ENCODE measurements around the gene PTPRD. TPM values are rescaled to one million over a fixed set of nuclear protein-coding genes. Genes with fewer than 3 reads are reported as not detected.

PTPRD gene
- total RNA-seq, 1 experiment from 2014 or later = not detected

GRCh38 chr9:10212702-10213101 is 400.1 kb downstream of the PTPRD start:
- Mint-ChIP-seq H3K27ac (ENCODE audit: low read depth, unreplicated experiment) (no peak overlapping the region), H3K27me3 (ENCODE audit: insufficient read depth, unreplicated experiment) (peaks cover 79% of the 10 kb centered on the region), H3K4me1 (ENCODE audit: insufficient read depth, unreplicated experiment) (no peaks in the 10 kb centered on the region), H3K36me3 (ENCODE audit: insufficient read depth, unreplicated experiment) (no peaks in the 10 kb centered on the region), H3K4me3 (ENCODE audit: unreplicated experiment) (no peak overlapping the region), H3K9me3 (ENCODE audit: unreplicated experiment) (no peaks in the 10 kb centered on the region)
- CTCF ChIA-PET = no interaction called here
- DNase-seq (ENCODE audit: unreplicated experiment) = no peak
- BruUV-seq (replicated peaks) = no TSS peak
- intact Hi-C loops (cut with micrococcal nuclease) = no loop called here
- TF ChIP-seq CTCF (IDR thresholded peaks at IDR 0.05; ENCODE audit: unreplicated experiment) = no peak
- POLR2A ChIA-PET = no interaction called here

- DNase-seq (ENCODE audit: unreplicated experiment) = no peak
- no peaks in the 10 kb centered on the region for H3K36me3 Mint-ChIP-seq (ENCODE audit: insufficient read depth, unreplicated experiment)
- H3K27ac Mint-ChIP-seq (ENCODE audit: low read depth, unreplicated experiment) = no peak overlapping the region
- peaks cover 50% of the 10 kb centered on the region for H3K27me3 Mint-ChIP-seq (ENCODE audit: insufficient read depth, unreplicated experiment)
- no peak for TF ChIP-seq CTCF (IDR thresholded peaks at IDR 0.05; ENCODE audit: unreplicated experiment)
- no peaks in the 10 kb centered on the region for H3K9me3 Mint-ChIP-seq (ENCODE audit: unreplicated experiment)
- H3K4me3 Mint-ChIP-seq (ENCODE audit: unreplicated experiment) = no peak overlapping the region
- no TSS peak for BruUV-seq (replicated peaks)
- H3K4me1 Mint-ChIP-seq (ENCODE audit: insufficient read depth, unreplicated experiment) = no peaks in the 10 kb centered on the region
- intact Hi-C loops (cut with micrococcal nuclease) = no loop called here
- ChIA-PET CTCF (no interaction called here), POLR2A (no interaction called here)
Measured at GRCh38 chr9:10208691-10209069, 404.1 kb downstream of the PTPRD start.

GRCh38 chr9:10204276-10204675 is 408.5 kb downstream of the PTPRD start:
- BruUV-seq (replicated peaks) = no TSS peak
- Mint-ChIP-seq H3K27ac (ENCODE audit: low read depth, unreplicated experiment) (no peak overlapping the region), H3K27me3 (ENCODE audit: insufficient read depth, unreplicated experiment) (peaks cover 34% of the 10 kb centered on the region), H3K4me3 (ENCODE audit: unreplicated experiment) (no peak overlapping the region), H3K4me1 (ENCODE audit: insufficient read depth, unreplicated experiment) (no peaks in the 10 kb centered on the region), H3K9me3 (ENCODE audit: unreplicated experiment) (no peaks in the 10 kb centered on the region), H3K36me3 (ENCODE audit: insufficient read depth, unreplicated experiment) (no peaks in the 10 kb centered on the region)
- DNase-seq (ENCODE audit: unreplicated experiment) = no peak
- intact Hi-C loops (cut with micrococcal nuclease) = no loop called here
- TF ChIP-seq CTCF (IDR thresholded peaks at IDR 0.05; ENCODE audit: unreplicated experiment) = no peak
- POLR2A ChIA-PET = no interaction called here
- CTCF ChIA-PET = interaction anchor here (1.1 kb wide), 1 partner anchor 28 kb away, joined by 4 read pairs; no protein-coding TSS in a partner anchor

- Mint-ChIP-seq H3K4me3 (ENCODE audit: unreplicated experiment) (no peak overlapping the region), H3K9me3 (ENCODE audit: unreplicated experiment) (no peaks in the 10 kb centered on the region), H3K36me3 (ENCODE audit: insufficient read depth, unreplicated experiment) (no peaks in the 10 kb centered on the region), H3K27ac (ENCODE audit: low read depth, unreplicated experiment) (no peak overlapping the region), H3K27me3 (ENCODE audit: insufficient read depth, unreplicated experiment) (peaks cover 61% of the 10 kb centered on the region), H3K4me1 (ENCODE audit: insufficient read depth, unreplicated experiment) (no peaks in the 10 kb centered on the region)
- no TSS peak for BruUV-seq (replicated peaks)
- DNase-seq (ENCODE audit: unreplicated experiment) = no peak
- intact Hi-C loops (cut with micrococcal nuclease) = no loop called here
- ChIA-PET POLR2A (no interaction called here), CTCF (no interaction called here)
- TF ChIP-seq CTCF (IDR thresholded peaks at IDR 0.05; ENCODE audit: unreplicated experiment) = no peak
Measured at GRCh38 chr9:10173561-10173960, 439.2 kb downstream of the PTPRD start.
